Inflammatory macrophage treated with lipopolysaccharide for 4 hours (primary cell): ENCODE results near the gene WFDC9.
A peak's percentile ranks its signal among the peaks of the same experiment; 100 is the strongest.
"Not testable (repeated sequence)": the region's sequence is repeated elsewhere in the genome, so short reads cannot be mapped to it uniquely, and the experiment has no call there.

Experiments
- DNase-seq: peaks from one replicate; pipeline ENCODE4 v3.0.0-alpha.2; 2020

The WFDC9 gene

GRCh38 chr20:45631184-45631583, at the start of gene WFDC9:
TSS of gene WFDC9 (minus strand) at chr20:45631284. CDS start at chr20:45610181, 21,103 bp downstream.
- DNase-seq = no peak

- no peak for DNase-seq
Measured at GRCh38 chr20:45679650-45680049, 48.6 kb upstream of the WFDC9 start.

- DNase-seq = no peak
Measured at GRCh38 chr20:45672765-45673164, 41.7 kb upstream of the WFDC9 start.

- DNase-seq = no peak
Measured at GRCh38 chr20:45670139-45670538, 39.1 kb upstream of the WFDC9 start, which contains the start of gene WFDC11. TSS of gene WFDC11 (minus strand) at chr20:45670239. CDS start at chr20:45650600, 19,639 bp downstream.

- not testable (repeated sequence) for DNase-seq
Measured at GRCh38 chr20:45657038-45657437, 26.0 kb upstream of the WFDC9 start.

- not testable (repeated sequence) for DNase-seq
Measured at GRCh38 chr20:45651726-45652125, 20.6 kb upstream of the WFDC9 start.

GRCh38 chr20:45649312-45649863, 18.3 kb upstream of the WFDC9 start:
- no peak for DNase-seq

GRCh38 chr20:45647441-45648050, 16.5 kb upstream of the WFDC9 start:
- no peak for DNase-seq

GRCh38 chr20:45646875-45647274, 15.8 kb upstream of the WFDC9 start:
- no peak for DNase-seq

- not testable (repeated sequence) for DNase-seq
Measured at GRCh38 chr20:45645869-45646268, 14.8 kb upstream of the WFDC9 start.

GRCh38 chr20:45641076-45641475, 10.0 kb upstream of the WFDC9 start:
- not testable (repeated sequence) for DNase-seq

- no peak for DNase-seq
Measured at GRCh38 chr20:45639687-45640086, 8.6 kb upstream of the WFDC9 start.

- DNase-seq = no peak
Measured at GRCh38 chr20:45636513-45636912, 5.4 kb upstream of the WFDC9 start.

- no peak for DNase-seq
Measured at GRCh38 chr20:45630371-45630770, 713 bp downstream of the WFDC9 start.

- peak; percentile 82 for DNase-seq
Measured at GRCh38 chr20:45629496-45630100, 1.5 kb downstream of the WFDC9 start, which contains the start of gene WFDC10A. TSS of gene WFDC10A (plus strand) at chr20:45629739. CDS start at chr20:45629814, 75 bp downstream.

GRCh38 chr20:45626540-45626939, 4.5 kb downstream of the WFDC9 start:
- no peak for DNase-seq

- no peak for DNase-seq
Measured at GRCh38 chr20:45621593-45621992, 9.5 kb downstream of the WFDC9 start.

GRCh38 chr20:45617591-45617990, 13.5 kb downstream of the WFDC9 start:
- no peak for DNase-seq

- DNase-seq = peak; percentile 15
Measured at GRCh38 chr20:45612314-45612713, 18.8 kb downstream of the WFDC9 start.

GRCh38 chr20:45611054-45611453, 20.0 kb downstream of the WFDC9 start:
- peak; percentile 80 for DNase-seq

GRCh38 chr20:45607810-45608209, 23.3 kb downstream of the WFDC9 start:
- DNase-seq = no peak

- DNase-seq = no peak
Measured at GRCh38 chr20:45595235-45595634, 35.8 kb downstream of the WFDC9 start.

- DNase-seq = no peak
Measured at GRCh38 chr20:45593498-45593897, 37.6 kb downstream of the WFDC9 start.

- peak; percentile 80 for DNase-seq
Measured at GRCh38 chr20:45592574-45593189, 38.4 kb downstream of the WFDC9 start.
